VCaP (cell line): ENCODE measurements around the gene H3-3A.

Experiments
- H3K27ac ChIP-seq: fragments of 450-650 bp; 2 replicates; pipeline ENCODE4 v1.5.1; 2017
- CTCF ChIP-seq: fragments of 450-650 bp; conservative IDR thresholded peaks from 2 replicates; pipeline ENCODE4 v1.5.1; 2017; ENCODE audit warnings: mild to moderate bottlenecking, moderate library complexity

H3-3A gene

GRCh38 chr1:226027538-226028217 is 34.8 kb upstream of the H3-3A start:
- no peak for TF ChIP-seq CTCF
- H3K27ac ChIP-seq, result no peak overlapping the region

GRCh38 chr1:226029093-226029496 is 33.4 kb upstream of the H3-3A start:
- TF ChIP-seq CTCF, result no peak
- no peak overlapping the region for H3K27ac ChIP-seq

- H3K27ac ChIP-seq, result no peak overlapping the region
- TF ChIP-seq CTCF, result no peak
Measured at GRCh38 chr1:226029568-226030225, 32.8 kb upstream of the H3-3A start.

GRCh38 chr1:226033582-226033981 is 28.9 kb upstream of the H3-3A start:
- TF ChIP-seq CTCF, result no peak

GRCh38 chr1:226033991-226034390 is 28.5 kb upstream of the H3-3A start:
- no peak overlapping the region for H3K27ac ChIP-seq
- no peak for TF ChIP-seq CTCF

More at GRCh38 chr1:226033582-226033981, 28.9 kb upstream of the H3-3A start:
- H3K27ac ChIP-seq, result no peak overlapping the region

GRCh38 chr1:226034482-226034881 is 28.0 kb upstream of the H3-3A start:
- no peak overlapping the region for H3K27ac ChIP-seq
- TF ChIP-seq CTCF, result no peak

- no peak for TF ChIP-seq CTCF
- H3K27ac ChIP-seq, result no peak overlapping the region
Measured at GRCh38 chr1:226035915-226036314, 26.6 kb upstream of the H3-3A start.
